Esophagus (tissue), 2 donors: ENCODE measurements around the gene BHMT. TPM values are rescaled to one million over a fixed set of nuclear protein-coding genes. Genes with fewer than 3 reads are reported as not detected.

Source experiments
- H3K27ac ChIP-seq, 2 donors: one replicate each; pipeline ENCODE4 v1.5.1; 2013; ENCODE audit warnings: low read depth in 2 of 2, mild to moderate bottlenecking in 2 of 2, inconsistent platforms in 1 of 2, low read length in 1 of 2, moderate library complexity in 1 of 2
- H3K27me3 ChIP-seq, 2 donors: one replicate each; pipeline ENCODE4 v1.6.1; 2013; ENCODE audit warnings: low read length in 2 of 2, control low read depth in 1 of 2, mild to moderate bottlenecking in 1 of 2; ENCODE audit not compliant: insufficient read depth in 2 of 2, control insufficient read depth in 1 of 2
- H3K36me3 ChIP-seq, 2 donors: one replicate each; pipeline ENCODE4 v1.6.1; 2013; ENCODE audit warnings: low read length in 1 of 2; ENCODE audit not compliant: control insufficient read depth in 2 of 2, insufficient read depth in 2 of 2
- H3K4me1 ChIP-seq, 2 donors: one replicate each; pipeline ENCODE4 v1.6.1; 2013; ENCODE audit warnings: low read length in 1 of 2; ENCODE audit not compliant: control insufficient read depth in 2 of 2, insufficient read depth in 2 of 2
- H3K4me3 ChIP-seq, 2 donors: one replicate each; pipeline ENCODE4 v1.5.1; 2013; ENCODE audit warnings: low read length in 2 of 2, mild to moderate bottlenecking in 2 of 2, low read depth in 1 of 2, moderate library complexity in 1 of 2
- H3K9me3 ChIP-seq, 2 donors: one replicate each; pipeline ENCODE4 v1.6.1; 2013; ENCODE audit warnings: mild to moderate bottlenecking in 2 of 2, low read depth in 1 of 2, low read length in 1 of 2, moderate library complexity in 1 of 2; ENCODE audit not compliant: control insufficient read depth in 2 of 2, insufficient read depth in 1 of 2
- WGBS, 2 donors: extraction: QIAGEN DNeasy Blood & Tissue Kit; methylation state at CpG; one replicate each; pipeline ENCODE4 v1.1.7; 2013; 5-methylcytosine and 5-hydroxymethylcytosine counted together
- polyA plus RNA-seq, 2 donors: library from polyadenylated mRNA; stranded (reverse); fragments of 200-250 nt; gene quantifications; one replicate each; pipeline ENCODE4 v1.2.3, GENCODE V29; 2013
- donor health status: healthy with polysubstance abuse.
- donor health status: Bipolar disorder and iron deficiency.

Gene BHMT
- polyA plus RNA-seq, 2 donors: 0.10 to 0.16 TPM

DNA sequence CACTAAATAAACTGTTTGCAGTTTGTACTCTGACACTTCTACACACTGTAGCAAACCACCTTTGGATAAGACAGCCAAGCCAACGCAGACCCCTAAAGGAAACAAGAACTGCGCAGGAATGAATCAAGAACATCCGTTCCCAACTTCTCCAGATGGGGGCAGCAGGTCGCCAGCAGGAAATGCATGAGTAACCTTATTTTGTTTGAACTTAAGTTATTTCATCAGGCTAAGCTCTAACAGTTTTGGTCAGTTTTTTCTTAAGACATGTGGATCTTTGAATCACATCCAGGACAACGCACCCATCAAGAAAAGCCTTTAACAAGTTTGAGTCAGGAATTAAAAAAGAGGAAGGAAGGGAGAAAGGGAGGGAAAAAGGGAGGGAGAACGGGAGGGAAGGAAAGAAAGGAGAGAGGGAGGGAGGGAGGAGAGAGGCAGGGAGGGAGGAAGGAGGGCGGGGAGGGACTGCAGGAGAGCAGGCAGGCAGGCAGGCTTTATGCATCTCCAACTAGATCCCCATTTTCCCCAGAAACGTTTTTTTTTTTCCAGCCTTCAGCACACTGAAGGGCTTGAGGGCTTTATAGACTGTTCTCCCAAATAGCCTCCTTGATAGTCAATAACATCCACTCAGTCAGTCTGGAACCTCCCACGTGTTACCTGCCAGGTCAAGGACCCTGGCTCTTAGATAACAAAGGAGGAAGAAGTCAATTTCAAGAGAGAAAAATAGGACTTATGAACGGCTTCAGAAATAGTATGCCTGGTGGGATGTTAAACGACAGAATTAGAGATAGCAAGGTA is 22.2 kb downstream of the BHMT start:
- H3K36me3 ChIP-seq: no peaks in the 10 kb centered on the region
- H3K4me3 ChIP-seq: no peak overlapping the region
- WGBS, 2 donors: 5 to 6% methylated on average over 11 of the region's 11 CpGs
- H3K27ac ChIP-seq: peak overlapping the region; percentile 52 to 68
- no peaks in the 10 kb centered on the region for H3K4me1 ChIP-seq
- H3K9me3 ChIP-seq: no peaks in the 10 kb centered on the region
- H3K27me3 ChIP-seq: no peaks in the 10 kb centered on the region

DNA sequence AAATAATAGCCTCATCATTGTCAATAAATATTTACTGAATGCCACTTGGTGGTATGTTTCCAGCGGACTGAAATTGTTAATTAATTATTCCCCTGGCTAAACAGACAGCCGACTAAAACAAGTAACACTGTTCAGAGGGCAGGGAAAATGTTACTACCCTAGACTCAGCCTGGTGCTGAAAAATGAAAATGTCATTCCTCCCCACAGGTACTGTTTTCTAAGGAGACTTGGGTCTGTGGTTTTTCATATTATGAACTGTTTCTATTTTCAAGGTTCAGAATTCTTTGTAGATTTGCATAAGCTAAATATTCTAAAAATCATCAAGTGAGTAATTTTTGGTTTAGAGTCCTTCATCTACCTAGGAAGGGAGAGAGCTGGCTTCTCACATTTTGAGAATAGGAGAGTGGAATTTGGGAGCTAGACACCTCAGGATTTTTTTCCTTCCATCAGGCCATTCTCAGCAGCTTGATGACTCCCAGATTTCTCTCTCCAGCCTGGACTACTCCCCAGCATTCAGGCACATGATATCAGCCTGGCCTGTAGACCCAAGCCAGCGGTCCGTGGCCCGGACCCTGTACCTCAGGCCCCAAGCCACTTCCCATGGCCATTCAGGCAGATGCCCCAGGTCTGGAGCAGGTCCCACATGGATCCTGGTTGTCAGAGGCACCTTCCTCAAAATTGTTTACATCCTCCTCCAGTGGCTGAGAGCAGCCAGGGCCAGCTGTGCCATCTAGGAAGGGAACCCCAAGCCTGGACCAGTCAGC is 24.4 kb downstream of the BHMT start:
- H3K9me3 ChIP-seq: no peaks in the 10 kb centered on the region
- no peak overlapping the region for H3K27ac ChIP-seq
- no peak overlapping the region for H3K4me3 ChIP-seq
- H3K4me1 ChIP-seq: no peaks in the 10 kb centered on the region
- no peaks in the 10 kb centered on the region for H3K36me3 ChIP-seq
- H3K27me3 ChIP-seq: no peaks in the 10 kb centered on the region
- 84 to 87% methylated on average over 5 of the region's 5 CpGs for WGBS, 2 donors

DNA sequence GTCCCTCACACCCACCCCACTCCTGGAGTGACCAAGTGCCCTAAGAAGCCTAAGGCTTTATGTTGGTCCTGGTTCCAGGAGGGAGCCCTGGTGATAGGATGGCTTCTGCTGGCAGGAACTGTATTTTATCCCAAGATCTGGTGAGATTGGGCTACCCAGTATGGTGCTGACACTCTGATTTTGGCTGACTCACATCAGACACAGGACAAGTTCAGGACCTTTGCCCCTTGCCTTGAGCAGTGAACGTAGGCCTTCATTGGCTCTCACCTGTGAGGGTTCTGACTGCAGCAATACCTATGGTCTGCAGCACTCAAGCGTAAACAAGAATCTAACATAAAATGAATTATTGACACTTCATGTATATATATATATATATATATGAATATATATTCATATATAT is 25.0 kb downstream of the BHMT start:
- H3K9me3 ChIP-seq: no peaks in the 10 kb centered on the region
- H3K36me3 ChIP-seq: no peaks in the 10 kb centered on the region
- no peak overlapping the region for H3K4me3 ChIP-seq
- H3K27me3 ChIP-seq: no peaks in the 10 kb centered on the region
- H3K27ac ChIP-seq: no peak overlapping the region
- no peaks in the 10 kb centered on the region for H3K4me1 ChIP-seq
- WGBS, 2 donors: 65 to 97% methylated on average over 2 of the region's 2 CpGs

- Histone ChIP-seq H3K36me3 (no peaks in the 10 kb centered on the region), H3K4me3 (no peak overlapping the region), H3K9me3 (no peaks in the 10 kb centered on the region), H3K27me3 (no peaks in the 10 kb centered on the region), H3K4me1 (peaks cover 0 to 5% of the 10 kb centered on the region in 2 donors), H3K27ac (no peak overlapping the region)
- WGBS, 2 donors: 89 to 93% methylated on average over 3 of the region's 3 CpGs
Observed at GRCh38 chr5:79140553-79140952, 28.9 kb downstream of the BHMT start.

- no peaks in the 10 kb centered on the region for H3K27me3 ChIP-seq
- no peak overlapping the region for H3K4me3 ChIP-seq
- WGBS, 2 donors: 65 to 67% methylated on average over 6 of the region's 6 CpGs
- H3K36me3 ChIP-seq: no peaks in the 10 kb centered on the region
- no peak overlapping the region for H3K27ac ChIP-seq
- peaks cover 0 to 5% of the 10 kb centered on the region in 2 donors for H3K4me1 ChIP-seq
- no peaks in the 10 kb centered on the region for H3K9me3 ChIP-seq
Observed at GRCh38 chr5:79143684-79144379, 32.2 kb downstream of the BHMT start.

GRCh38 chr5:79147076-79147475 is 35.5 kb downstream of the BHMT start:
- no peak overlapping the region for H3K4me3 ChIP-seq
- H3K27ac ChIP-seq: no peak overlapping the region
- H3K27me3 ChIP-seq: no peaks in the 10 kb centered on the region
- H3K4me1 ChIP-seq: peaks cover 0 to 5% of the 10 kb centered on the region in 2 donors
- no peaks in the 10 kb centered on the region for H3K9me3 ChIP-seq
- no peaks in the 10 kb centered on the region for H3K36me3 ChIP-seq

DNA sequence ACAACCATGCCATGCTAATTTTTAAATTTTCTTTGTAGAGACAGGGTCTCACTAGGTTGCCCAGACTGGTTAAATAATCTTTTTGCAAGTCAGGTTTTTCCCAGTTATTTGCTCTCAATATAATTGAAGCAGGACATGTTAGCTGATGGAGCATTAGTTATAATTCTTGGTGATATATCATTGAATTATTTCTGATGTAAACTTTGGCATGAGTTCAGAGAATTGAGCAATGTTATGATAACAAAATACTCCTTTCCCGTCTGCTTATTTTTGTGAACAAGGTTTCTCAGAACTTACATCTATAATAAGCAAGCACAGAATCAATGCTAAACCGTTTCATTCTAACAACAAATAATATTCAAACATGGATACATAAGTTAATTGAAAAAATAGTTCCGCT is 37.8 kb downstream of the BHMT start:
- 59 to 63% methylated on average over 3 of the region's 3 CpGs for WGBS, 2 donors
- H3K36me3 ChIP-seq: no peaks in the 10 kb centered on the region
- H3K4me3 ChIP-seq: no peak overlapping the region
- H3K27me3 ChIP-seq: no peaks in the 10 kb centered on the region
- H3K4me1 ChIP-seq: no peaks in the 10 kb centered on the region
- H3K9me3 ChIP-seq: no peaks in the 10 kb centered on the region
- H3K27ac ChIP-seq: no peak overlapping the region

GRCh38 chr5:79151942-79152671 is 40.5 kb downstream of the BHMT start:
- Histone ChIP-seq H3K9me3 (no peaks in the 10 kb centered on the region), H3K27ac (no peak overlapping the region), H3K4me1 (no peaks in the 10 kb centered on the region), H3K27me3 (no peaks in the 10 kb centered on the region), H3K36me3 (no peaks in the 10 kb centered on the region), H3K4me3 (no peak overlapping the region)
- 72 to 75% methylated on average over 6 of the region's 6 CpGs for WGBS, 2 donors

GRCh38 chr5:79157305-79157704 is 45.7 kb downstream of the BHMT start:
- no peaks in the 10 kb centered on the region for H3K4me1 ChIP-seq
- WGBS, 2 donors: 44 to 50% methylated on average over 2 of the region's 2 CpGs
- H3K27ac ChIP-seq: no peak overlapping the region
- no peaks in the 10 kb centered on the region for H3K27me3 ChIP-seq
- no peaks in the 10 kb centered on the region for H3K36me3 ChIP-seq
- no peaks in the 10 kb centered on the region for H3K9me3 ChIP-seq
- no peak overlapping the region for H3K4me3 ChIP-seq
